ENCODE data around the gene MAST3.

DNA sequence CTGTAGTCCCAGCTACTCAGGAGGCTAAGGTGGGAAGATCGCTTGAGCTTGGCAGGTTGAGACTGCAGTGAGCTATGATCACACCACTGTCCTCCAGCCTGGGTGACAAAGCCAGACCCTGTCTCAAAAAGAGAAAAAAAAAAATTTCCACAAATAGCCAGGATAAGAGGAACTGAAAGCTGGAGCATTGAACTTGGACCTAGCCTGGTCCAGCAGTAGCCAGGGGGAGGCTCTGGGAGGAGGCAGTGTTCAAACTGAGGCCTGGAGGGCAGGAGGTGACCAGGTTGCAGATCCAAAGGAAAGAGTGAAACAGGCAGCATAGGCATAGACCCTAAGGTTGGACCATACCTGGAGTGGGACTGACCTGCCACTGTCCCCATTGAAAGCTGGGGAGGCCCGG lies 28.5 kb downstream of the MAST3 start:
- no peak for TF ChIP-seq CTCF (conservative IDR thresholded peaks at IDR 0.05)
- no peak for TF ChIP-seq EZH2 (IDR thresholded peaks at IDR 0.05; ENCODE audit: low read depth)

Measured in PC-9 (cell line).